Measurements from ENCODE around the gene EFCAB12.
"Not testable (repeated sequence)": the region's sequence is repeated elsewhere in the genome, so short reads cannot be mapped to it uniquely, and the experiment has no call there.

The EFCAB12 gene

GRCh38 chr3:129419476-129419875 is 9.0 kb downstream of the EFCAB12 start:
- TF ChIP-seq CTCF (conservative IDR thresholded peaks at IDR 0.05): no peak
- TF ChIP-seq ZFX (IDR thresholded peaks at IDR 0.05): no peak
- no peak overlapping the region for H3K27ac ChIP-seq

- TF ChIP-seq ZFX (IDR thresholded peaks at IDR 0.05): no peak
- no peak for TF ChIP-seq CTCF (conservative IDR thresholded peaks at IDR 0.05)
- no peak overlapping the region for H3K27ac ChIP-seq
Observed at GRCh38 chr3:129418041-129418973, 10.1 kb downstream of the EFCAB12 start.

- no peak for TF ChIP-seq ZFX (IDR thresholded peaks at IDR 0.05)
- no peak for TF ChIP-seq CTCF (conservative IDR thresholded peaks at IDR 0.05)
- no peak overlapping the region for H3K27ac ChIP-seq
Observed at GRCh38 chr3:129417326-129417725, 11.1 kb downstream of the EFCAB12 start.

GRCh38 chr3:129416415-129416814 is 12.0 kb downstream of the EFCAB12 start:
- H3K27ac ChIP-seq: no peak overlapping the region

GRCh38 chr3:129415830-129416229 is 12.6 kb downstream of the EFCAB12 start:
- H3K27ac ChIP-seq: no peak overlapping the region
- TF ChIP-seq CTCF (conservative IDR thresholded peaks at IDR 0.05): no peak
- TF ChIP-seq ZFX (IDR thresholded peaks at IDR 0.05): no peak

More at GRCh38 chr3:129416415-129416814, 12.0 kb downstream of the EFCAB12 start:
- TF ChIP-seq ZFX (IDR thresholded peaks at IDR 0.05) (no peak), CTCF (conservative IDR thresholded peaks at IDR 0.05) (no peak)

GRCh38 chr3:129415378-129415777 is 13.1 kb downstream of the EFCAB12 start:
- TF ChIP-seq CTCF (conservative IDR thresholded peaks at IDR 0.05): no peak
- no peak for TF ChIP-seq ZFX (IDR thresholded peaks at IDR 0.05)
- no peak overlapping the region for H3K27ac ChIP-seq

- no peak overlapping the region for H3K27ac ChIP-seq
- no peak for TF ChIP-seq CTCF (conservative IDR thresholded peaks at IDR 0.05)
- no peak for TF ChIP-seq ZFX (IDR thresholded peaks at IDR 0.05)
Observed at GRCh38 chr3:129413687-129414506, 14.5 kb downstream of the EFCAB12 start.

- not testable (repeated sequence) for H3K27ac ChIP-seq
Observed at GRCh38 chr3:129413238-129413637, 15.2 kb downstream of the EFCAB12 start.

Measured in C4-2B (cell line).